ENCODE measurements around the gene SMIM20.
"Not testable (repeated sequence)": the region's sequence is repeated elsewhere in the genome, so short reads cannot be mapped to it uniquely, and the experiment has no call there.

Gene SMIM20

DNA sequence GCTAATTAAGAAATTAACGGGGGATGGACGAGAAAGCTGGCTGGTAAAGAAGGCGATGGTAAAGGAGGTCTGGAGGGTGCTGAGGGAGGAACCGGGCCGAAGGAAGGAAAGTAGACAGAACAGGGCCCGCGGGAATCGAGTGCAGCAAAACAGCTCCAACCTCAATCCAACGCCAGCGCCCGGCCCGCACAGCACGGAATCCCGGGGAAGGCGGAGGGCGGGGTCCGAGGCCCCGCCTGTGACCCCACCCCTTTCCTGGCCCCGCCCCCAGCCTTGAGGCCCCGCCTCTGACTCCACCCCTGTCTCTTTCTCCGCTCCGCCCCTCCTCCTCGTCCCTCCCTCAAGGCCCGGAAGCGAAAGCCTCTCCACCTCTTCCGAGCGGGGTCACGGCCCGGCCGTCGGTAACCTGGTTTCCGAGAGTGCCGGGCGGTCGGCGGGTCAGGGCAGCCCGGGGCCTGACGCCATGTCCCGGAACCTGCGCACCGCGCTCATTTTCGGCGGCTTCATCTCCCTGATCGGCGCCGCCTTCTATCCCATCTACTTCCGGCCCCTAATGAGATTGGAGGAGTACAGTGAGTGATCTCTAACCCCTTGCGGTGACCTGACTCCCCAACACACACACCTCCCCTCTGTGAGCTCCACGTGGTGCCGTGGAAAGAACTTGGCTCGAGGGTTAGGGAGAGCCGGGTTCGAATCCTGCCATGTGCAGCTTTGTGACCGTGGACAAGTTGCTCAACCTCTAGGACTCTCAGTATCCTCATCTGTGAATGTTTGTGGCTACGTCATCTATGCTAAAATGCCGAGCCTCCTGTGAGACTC lies at the start of gene SMIM20:
SMIM20 (plus strand) TSS at position 370 of the 819 bp plus-strand sequence; CDS start at position 464, 94 bp downstream.
- peak; percentile 71 for DNase-seq

DNA sequence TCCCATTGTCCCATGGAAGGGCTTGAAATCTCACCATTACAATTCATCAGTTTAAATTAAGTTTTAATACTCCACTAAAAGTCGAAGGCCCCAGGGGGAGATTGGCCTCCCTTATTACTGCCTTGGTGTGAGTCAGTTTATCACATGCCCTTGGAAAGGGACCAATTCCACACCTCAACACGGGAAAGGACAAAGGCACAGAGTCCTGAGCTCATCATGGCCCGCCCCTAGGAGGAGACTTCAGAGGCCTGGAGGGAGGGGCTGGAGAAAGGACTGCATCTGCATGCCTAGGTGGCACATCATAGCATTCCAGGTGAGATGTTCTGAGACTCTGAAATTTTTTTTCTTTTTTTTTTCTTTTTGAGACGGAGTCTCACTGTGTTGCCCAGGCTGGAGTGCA lies 48.4 kb upstream of the SMIM20 start:
- no peak for DNase-seq

DNA sequence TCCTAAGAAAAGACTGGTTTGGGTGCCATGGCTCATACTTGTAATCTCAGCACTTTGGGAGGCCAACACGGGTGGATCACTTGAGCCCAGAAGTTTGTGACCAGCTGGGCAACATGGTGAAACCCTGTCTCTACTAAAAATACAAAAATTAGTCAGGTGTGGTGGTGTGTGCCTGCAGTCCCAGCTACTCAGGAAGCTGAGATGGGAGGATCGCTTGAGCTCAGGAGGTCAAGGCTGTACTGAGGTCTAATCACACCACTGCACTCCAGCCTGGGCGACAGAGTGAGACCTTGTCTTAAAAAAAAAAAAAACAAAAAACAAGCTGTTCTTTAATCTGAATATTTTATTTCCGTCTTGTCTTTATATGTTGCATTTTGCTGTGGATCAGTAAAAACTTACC lies 47.6 kb upstream of the SMIM20 start:
- DNase-seq, result not testable (repeated sequence)

DNA sequence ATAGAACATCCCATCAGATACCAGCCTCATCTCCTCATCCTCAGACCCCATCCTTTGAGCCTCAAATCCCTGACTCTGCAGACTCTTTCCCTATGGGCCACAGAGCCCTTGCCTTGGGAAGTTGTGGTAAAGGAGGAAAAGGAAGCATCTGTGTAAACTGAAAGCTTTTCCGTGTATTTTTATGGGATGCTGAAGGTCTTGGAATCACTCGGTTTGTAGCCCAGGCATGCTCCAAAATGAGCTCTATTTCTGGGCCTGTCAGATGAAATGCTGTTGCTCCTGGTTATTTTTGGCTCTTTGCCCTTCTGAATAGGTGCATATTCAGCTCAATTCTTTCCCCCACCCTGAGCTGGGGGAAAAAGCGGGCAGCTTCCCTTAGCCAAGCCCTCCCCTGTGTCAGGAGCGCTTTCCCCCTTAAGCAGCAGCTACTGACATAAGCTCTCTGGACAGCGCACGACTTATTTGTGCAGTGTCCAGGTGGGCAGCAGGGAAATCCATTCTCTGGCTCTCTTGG lies 46.2 kb upstream of the SMIM20 start:
- DNase-seq, result no peak

DNA sequence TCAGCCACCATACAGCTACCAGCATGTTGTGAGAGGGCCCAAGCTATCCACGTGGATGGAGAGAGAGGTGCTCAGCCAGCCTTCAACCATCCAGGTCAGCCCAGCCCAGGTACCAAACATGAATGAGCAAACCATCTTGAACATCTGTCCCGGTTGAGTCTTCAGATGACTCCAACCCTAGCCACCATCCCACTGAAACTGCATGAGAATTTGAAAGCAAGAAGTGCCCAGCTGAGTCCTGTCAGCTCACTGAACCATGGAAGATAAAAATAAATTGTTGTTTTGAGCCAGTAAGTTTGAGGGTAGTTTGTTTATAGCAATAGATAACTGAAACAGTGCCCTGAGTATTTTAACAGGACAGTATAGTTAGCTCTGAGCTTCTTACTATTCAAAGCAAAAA lies 43.9 kb upstream of the SMIM20 start:
- no peak for DNase-seq

DNA sequence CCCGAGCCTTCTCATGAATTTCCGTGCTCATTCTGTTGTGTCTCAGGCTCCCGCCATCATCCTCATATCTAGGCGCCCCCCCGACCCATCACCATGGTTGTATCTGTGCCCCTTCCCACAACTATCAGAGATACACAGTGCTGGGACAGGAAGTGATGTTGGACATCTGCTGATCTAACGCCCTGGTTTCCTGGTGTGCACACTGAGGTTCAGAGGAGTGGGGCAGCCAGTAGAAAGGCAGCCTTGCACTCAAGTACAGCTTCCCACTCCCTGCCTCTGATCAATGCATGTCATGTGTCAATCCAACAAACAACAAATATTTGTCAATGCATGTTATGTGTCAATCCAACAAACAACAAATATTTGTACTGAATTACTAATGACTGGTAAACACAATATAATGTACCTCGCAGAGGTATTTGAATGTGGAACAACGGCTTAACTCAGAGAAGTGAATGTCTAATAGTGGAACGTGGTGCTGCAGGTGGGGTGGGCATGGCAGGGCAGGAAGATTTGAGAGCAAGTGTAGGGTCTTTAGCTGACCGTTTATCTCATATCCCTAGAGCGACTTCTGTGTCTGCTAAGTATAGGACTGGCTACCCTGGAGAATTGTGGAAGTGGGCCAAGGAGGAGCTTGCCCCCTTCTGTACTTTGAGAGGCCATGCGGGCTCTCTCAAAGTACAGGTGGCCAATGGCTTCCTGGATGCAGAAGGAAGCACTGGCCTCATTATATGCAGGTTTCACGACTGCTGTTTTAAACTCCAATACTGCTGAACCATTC lies 41.0 kb upstream of the SMIM20 start:
- DNase-seq, result no peak

DNA sequence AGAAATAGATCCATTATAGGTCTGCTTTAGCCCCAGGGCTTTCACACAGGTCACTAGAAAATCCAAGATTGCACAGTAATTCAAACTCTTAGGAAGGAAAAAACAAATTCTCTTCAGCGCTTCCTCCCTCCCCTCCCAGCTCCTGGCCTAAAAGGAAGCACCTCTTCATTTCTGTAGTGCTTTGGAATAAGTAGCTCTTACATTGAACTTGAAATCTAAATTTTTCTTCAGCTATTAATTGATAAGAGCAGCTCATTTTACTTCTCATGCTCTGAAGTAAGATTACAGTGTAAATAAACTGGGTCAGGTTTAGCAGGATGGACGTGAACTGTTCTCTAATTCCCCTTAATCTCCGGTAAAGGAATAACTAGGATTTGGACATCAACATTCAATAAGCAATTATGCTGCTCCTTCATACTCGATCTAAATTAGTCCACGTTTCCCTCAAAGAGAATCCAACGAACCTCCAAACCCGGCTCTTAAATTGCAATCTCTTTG lies 40.3 kb upstream of the SMIM20 start:
- no peak for DNase-seq

DNA sequence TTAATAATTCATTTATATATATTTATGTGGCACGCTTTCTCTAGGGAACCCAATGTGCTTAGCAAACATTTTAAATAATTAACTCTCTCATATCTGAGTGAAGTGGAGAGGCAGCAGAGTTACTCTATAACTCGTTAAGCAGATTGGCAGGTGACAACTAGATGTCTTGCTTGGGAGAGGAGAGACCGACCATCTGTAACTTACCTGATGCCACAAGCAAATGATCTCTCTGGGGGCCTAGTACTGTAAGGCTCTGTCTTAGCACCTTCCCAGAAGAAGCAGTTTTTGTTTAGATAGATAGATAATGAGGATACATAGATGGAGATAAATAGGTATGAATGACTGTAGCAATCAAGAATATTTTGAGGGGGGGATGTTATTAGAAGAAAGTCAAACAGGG lies 39.4 kb upstream of the SMIM20 start:
- no peak for DNase-seq

DNA sequence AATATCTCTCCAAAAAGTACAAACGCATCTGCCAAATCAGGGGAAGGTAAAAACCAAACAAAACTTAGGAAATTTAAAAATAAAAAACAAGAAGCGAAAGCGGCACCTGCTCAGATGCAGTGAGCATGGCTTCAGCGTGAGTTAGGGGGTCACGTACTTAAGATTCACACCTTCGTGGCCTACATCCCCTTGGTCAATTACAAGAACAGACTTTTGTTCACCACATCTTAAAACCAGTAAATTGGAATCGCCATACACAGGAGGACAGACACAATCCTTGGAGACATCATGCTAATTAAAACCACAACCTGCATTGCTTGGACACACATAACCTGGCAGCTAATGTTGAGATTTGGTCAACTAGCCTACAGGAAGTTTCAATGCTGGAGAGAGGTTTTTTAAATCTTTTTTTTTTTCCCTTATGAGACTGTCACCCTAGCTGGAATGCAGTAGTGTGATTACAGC lies 38.7 kb upstream of the SMIM20 start:
- no peak for DNase-seq

DNA sequence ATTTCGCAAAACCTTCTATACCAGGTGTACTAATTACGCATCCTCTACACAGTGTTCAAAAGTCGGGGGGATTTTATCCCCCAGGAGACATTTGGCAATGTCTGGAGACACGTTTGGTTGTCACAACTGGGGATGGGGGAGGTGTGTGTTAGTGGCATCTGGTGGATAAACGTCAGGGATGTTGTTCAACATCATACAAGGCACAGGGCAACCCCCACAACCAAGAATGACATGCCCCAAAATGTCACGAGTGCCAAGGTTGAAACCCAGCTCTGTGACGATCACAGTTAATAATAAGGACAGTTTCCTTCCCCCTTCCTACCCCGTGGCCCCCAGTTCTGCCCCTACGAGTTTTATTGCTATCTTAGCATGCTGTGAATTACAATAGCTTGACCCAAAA lies 35.3 kb upstream of the SMIM20 start:
- no peak for DNase-seq

DNA sequence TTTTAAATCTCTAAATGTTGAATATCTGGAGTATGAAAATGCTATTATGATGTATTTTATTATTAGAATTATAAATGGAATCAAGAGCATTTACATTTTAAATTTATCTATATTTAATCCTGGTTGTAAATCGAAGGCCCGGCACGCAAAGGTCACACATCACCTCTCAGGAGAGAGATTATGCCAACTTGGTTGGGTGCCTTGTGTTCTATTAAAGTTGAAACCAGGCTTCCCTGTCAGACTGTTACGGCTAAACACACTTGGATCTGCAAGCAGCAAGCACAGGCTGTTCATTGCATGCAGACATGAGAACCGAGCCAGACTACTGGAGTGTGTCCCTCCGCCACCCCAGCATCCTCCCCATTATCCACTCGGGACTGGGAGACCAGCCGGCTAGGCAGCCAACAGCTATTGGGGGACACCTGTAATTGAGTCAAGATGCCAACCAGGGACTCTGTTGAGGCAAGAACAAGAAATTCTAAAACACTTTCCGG lies 34.9 kb upstream of the SMIM20 start:
- no peak for DNase-seq

DNA sequence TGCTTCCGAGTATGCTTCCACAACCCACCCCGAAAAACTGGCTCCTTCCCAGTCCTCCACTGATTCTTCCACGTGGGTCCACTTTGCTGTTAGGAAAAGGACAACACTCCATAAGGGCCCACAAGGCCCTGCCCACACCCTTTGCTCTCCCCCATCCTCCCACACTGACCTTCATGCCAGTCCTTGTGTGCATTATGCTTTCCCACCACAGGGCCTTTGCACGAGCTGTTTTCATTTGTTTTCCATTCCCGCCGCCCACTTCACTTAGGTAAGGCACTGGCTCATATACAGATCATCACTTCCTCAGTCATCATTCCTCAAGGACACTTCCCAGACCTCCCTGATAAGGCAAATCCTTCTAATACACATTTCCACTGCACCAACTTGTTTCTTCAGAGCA lies 34.4 kb upstream of the SMIM20 start:
- no peak for DNase-seq

DNA sequence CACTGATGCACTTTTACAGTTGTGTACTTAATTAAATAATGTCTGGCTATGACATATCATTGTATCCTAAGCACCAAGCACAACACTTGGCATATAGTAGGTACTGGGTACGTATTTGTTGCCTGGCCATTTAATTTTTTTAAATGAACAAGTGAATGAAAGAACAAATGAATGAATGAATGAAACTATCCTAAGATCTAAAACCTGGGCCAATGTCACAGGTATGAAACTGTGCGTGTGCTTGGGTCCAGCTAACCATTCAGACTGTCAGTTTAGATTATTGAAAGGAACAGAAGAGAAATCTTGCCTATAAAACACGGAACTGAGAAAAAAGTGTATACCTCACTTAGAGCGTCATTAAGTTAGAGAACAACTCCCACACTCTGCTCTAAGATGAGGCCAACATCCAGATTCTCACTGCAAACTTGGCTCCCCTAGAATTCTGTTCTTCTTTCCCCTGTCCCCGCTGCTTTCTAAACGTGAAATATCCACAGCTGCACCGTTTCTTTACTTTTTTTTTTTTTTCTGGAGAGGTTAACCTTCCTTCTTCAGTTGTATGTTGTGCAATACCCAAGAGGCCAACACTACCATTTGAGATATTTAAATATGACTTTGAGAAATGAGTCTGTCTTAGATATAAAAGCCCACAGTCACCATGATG lies 33.9 kb upstream of the SMIM20 start:
- DNase-seq, result no peak

DNA sequence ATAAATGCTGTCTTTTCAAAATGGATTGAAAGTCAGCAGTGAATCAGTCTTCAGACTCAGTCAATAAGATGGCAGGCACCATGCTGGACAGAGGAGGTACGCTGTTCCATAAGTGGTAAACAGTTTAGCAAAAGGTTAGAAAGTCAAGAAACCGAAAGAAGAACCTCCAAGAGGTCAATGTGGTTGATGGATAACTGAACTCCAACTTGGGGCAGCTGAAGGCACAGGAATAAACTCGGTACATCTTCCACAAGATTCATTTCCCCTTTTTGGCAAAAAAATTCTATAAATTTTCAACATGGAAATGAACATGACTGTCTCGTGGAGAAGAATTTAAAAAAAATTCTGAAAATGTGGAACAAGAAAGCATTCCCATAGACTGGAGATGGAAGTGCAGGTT lies 32.8 kb upstream of the SMIM20 start:
- DNase-seq, result no peak

DNA sequence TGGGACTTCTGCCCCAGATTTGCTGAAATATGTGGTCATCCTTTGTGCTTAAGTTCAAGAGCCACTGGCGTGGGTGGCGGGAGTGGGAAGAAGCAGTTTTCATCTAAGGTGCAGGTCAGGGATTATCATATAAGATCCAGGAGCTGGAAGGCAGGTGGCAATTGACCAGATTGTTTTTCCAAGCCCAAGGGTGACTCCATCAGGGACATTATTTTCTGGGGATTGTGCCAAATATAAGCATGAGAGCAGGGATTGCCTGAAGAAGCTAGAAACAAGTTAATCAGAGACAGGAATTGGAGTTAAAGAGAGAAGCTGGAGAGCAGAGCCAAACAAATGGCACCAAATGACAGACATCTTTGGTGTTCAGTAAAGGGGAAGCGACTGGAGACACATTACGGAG lies 31.8 kb upstream of the SMIM20 start:
- DNase-seq, result no peak

DNA sequence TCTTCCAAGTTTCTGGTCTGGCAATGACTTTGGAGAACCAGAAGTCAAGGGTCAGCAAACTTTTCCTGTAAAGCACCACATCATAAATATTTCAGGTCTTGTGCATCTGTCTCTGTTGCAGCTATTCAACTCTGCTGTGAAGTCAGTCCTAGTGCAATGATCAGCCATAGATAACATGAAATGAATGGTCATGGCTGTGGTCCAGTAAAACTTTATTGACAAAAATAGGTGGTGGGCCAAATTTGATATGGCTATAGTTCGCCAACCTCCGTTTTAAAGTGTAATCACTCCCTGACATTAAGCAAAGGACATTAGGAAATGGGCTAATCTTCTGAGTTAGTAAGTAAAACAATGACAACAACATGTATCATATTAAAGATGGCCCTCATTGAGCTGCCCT lies 30.5 kb upstream of the SMIM20 start:
- no peak for DNase-seq

DNA sequence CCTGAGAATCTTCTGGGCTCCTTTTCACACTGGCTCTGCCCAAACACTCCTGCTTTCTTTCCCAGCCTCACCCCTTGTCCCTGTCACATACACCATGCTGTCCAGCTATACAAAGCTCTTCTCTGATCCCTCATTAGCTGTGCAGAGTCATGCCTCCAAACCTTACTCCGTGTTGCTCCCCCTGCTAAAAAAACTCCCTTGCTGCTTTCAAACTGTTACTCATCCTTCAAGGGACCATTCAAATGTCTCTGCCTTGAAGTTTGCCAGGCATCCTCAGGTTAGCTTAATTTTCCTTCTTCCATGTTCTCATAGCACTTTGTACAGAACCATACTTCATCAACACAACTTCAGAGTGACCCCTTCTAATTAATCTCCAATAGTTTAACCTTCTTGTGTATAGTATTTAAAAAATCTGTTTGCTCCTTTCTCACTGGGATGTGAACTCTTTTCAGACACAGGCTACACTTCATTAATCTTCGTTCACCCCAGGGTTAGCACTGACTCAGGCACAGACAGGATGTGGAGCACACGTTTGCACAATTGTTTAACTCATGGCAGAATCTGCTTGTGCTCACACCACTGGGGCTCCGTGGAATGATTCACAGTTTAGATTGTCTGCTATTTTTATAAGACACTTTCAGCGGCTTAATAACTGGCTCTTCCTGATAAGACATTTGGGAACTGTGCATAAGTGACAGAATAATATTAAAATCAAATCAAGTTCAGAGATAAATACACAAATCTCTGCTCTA lies 29.8 kb upstream of the SMIM20 start:
- DNase-seq, result no peak

DNA sequence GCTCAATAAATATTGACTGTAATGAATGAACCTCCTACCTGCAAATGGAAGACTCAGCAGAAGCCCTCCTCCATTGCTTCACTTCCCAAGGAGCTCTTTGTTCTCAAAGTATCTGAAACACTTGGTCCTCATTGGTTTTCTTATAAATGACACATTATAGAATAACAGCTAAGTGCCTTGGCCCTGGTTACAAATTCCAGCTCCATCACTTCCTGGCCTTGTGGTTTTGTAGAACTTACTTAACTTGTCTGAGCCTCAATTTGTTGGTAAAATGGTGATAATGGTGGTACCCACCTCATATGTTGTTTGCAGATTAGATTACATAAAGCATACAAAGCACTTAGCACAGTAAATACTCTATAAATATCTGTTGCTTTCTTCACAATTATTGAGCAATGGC lies 25.2 kb upstream of the SMIM20 start:
- no peak for DNase-seq

DNA sequence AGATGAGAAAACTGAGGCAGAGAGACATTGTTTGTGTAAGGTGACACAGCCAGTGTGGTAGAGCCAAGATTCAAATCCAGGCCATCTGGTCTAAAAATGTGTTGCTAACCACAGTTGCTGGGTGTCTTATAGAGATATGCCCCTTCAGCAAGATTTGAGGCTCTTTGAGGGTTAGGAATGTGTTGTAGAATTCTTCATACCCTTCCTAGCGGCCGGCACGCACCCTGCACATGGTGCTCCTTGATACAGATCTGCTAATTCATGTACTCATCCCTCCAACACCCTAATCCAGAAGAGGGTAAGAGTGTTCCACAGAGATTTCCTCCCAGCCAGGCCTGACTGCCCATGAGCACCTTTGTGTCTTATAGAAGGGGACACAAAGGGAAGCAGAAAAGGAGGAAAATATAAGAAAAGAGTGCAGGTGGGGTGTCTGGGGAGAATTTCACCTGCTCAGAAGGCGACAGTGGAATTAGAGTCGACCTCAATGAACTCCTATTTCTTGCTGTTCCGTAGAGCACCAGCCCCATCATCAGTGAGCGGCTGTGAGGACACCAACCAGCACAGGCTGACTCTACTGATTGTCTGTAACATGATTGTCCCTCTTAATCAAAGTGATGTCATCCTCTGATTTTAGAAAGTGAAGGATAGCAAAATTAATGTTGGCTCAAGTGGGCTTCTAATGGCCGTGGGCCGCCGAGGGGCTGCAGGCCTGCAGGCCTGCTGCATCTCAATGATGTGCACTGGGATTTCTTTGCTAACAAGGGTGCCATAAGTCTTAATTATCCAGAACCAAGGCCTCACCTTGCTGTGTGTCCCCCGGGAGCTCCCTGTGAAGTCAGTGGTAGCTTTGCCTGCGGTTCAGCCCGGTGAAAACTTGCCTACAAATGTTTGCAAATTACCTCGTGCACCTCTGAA lies 24.2 kb upstream of the SMIM20 start:
- DNase-seq, result no peak

DNA sequence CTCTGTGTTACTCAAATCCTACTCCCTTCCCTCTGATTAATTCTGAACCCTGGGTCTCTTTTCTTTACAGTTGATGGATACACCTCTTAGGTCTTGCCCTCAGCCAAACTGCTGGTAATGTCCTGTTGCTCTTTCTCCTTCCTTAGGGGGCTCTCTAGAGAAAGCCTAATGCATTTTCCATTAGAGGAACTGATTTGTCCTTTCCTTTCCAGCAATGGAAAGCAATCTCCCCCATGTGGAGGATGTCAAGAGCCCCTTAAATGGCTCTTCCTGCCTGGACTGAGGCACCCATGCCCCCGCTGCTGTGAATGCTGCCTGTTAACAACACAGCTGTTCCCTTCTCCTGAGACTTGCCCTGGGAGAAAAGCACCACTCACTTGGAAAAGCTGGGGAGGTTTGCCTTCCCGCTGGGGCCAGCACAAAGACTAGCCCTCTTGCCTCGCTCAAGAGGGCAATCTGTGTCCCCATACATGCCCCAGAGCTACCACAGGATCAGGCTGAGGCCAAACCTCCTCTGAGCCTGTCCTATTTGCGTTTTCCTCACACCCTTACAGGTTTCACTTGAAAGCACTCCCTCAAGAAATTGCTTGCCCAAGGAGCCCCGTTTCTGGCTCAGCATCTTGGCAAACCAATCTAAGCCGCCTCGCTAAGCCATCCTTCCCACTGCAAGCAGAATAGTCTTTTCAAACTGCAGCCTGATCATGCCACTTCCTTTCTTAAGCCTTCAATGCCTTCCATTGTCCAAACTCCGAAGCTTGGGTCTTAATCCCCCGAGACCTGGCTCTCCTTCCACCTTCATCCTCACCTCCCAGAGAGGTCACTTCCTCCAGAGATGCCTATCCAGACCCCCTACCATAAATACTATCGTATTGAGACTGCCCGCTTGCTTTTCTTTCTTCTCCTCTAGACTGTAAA lies 23.2 kb upstream of the SMIM20 start:
- DNase-seq, result no peak

Data from NCI-H524 treated with DMSO at 0.1 percent for 48 hours (cell line).